Measurements from ENCODE around the gene MAP3K6. TPM values are rescaled to one million over a fixed set of nuclear protein-coding genes. Genes with fewer than 3 reads are reported as not detected.

MAP3K6 gene
- total and polyA plus RNA-seq, 2 of the 4 experiments (the other 2 are of a cell fraction), result 4.8 to 15.9 TPM

- no peak overlapping the region for H2AFZ ChIP-seq (replicated peaks; ENCODE audit: low read length, poor library complexity)
- ATAC-seq (ENCODE audit: low read depth), result no peak
- H3K23ac ChIP-seq (ENCODE audit: low read depth, low read length), result no peak overlapping the region
- no peak overlapping the region for H3K4me3 ChIP-seq (ENCODE audit: insufficient read depth, low read depth, low read length)
- H4K20me1 ChIP-seq (ENCODE audit: insufficient read depth, low read length), result no peaks in the 10 kb centered on the region
- no peak overlapping the region for H4K8ac ChIP-seq (ENCODE audit: low read depth in 2 of 2, low read length in 2 of 2)
- no peak for DNase-seq
- H2AK5ac ChIP-seq (ENCODE audit: low read depth, low read length), result no peak overlapping the region
- H4K5ac ChIP-seq (ENCODE audit: low read depth, low read length), result no peak overlapping the region
- no peak for TF ChIP-seq CTCF (conservative IDR thresholded peaks at IDR 0.05; ENCODE audit: low read depth, low read length)
- TF ChIP-seq MAZ (IDR thresholded peaks at IDR 0.05; ENCODE audit: borderline replicate concordance, low read depth, low read length), result no peak
- 100% methylated on average over 6 of the region's 13 CpGs; no CpG with 5 or more reads in 1 of the 2 experiments for WGBS, 2 experiments (ENCODE audit: extremely low coverage in 2 of 2, insufficient read length in 1 of 2)
- BruUV-seq (replicated peaks), result no TSS peak
- H2AK9ac ChIP-seq (replicated peaks; ENCODE audit: low read depth, low read length, poor library complexity), result no peak overlapping the region
- no peak overlapping the region for H3K4ac ChIP-seq (ENCODE audit: low read depth, low read length)
- no peaks in the 10 kb centered on the region for H3K4me1 ChIP-seq (ENCODE audit: control insufficient read depth, insufficient read depth, low read length)
- no peak overlapping the region for H2BK20ac ChIP-seq (ENCODE audit: low read depth, low read length)
- no peak overlapping the region for H3K27ac ChIP-seq (ENCODE audit: insufficient read depth, low read length)
- ChIA-PET POLR2A (ENCODE audit: unreplicated experiment) (no interaction called here), CTCF (no interaction called here)
- H3K56ac ChIP-seq (ENCODE audit: extremely low read depth, insufficient read depth, low read length), result no peak overlapping the region
- no peak overlapping the region for H2BK120ac ChIP-seq (ENCODE audit: low read depth, low read length)
- H2BK15ac ChIP-seq (ENCODE audit: low read depth, low read length), result no peak overlapping the region
- no peak overlapping the region for H3K18ac ChIP-seq (ENCODE audit: low read depth, low read length)
- H3K27me3 ChIP-seq (ENCODE audit: control insufficient read depth, insufficient read depth, low read length), result no peaks in the 10 kb centered on the region
- no peak overlapping the region for H3K14ac ChIP-seq (replicated peaks; ENCODE audit: low read depth, low read length)
- intact Hi-C loops (cut with micrococcal nuclease) (no loop called here), in situ Hi-C loops (cut with MboI; ENCODE audit: low sequenced_read_pairs) (no loop called here), dilution Hi-C loops (cut with HindIII; ENCODE audit: low sequenced_read_pairs, unreplicated experiment) (no loop called here)
- H3K4me2 ChIP-seq (ENCODE audit: low read depth, low read length), result no peak overlapping the region
- H3K79me1 ChIP-seq (ENCODE audit: low read depth in 1 of 2, low read length in 2 of 2), result no peaks in the 10 kb centered on the region
- no peaks in the 10 kb centered on the region for H3K9me3 ChIP-seq (ENCODE audit: control insufficient read depth, insufficient read depth, low read length)
- H2BK5ac ChIP-seq (ENCODE audit: low read depth, low read length, poor library complexity, severe bottlenecking), result no peak overlapping the region
- no peak overlapping the region for H3K9ac ChIP-seq (ENCODE audit: low read depth, low read length)
- H3K36me3 ChIP-seq (ENCODE audit: control insufficient read depth, insufficient read depth, low read length), result peaks cover 32% of the 10 kb centered on the region
- no peak overlapping the region for H4K91ac ChIP-seq (ENCODE audit: insufficient read depth, low read depth, low read length)
- no peaks in the 10 kb centered on the region for H3K9me1 ChIP-seq (ENCODE audit: insufficient read depth, low read length)
Measured at GRCh38 chr1:27356277-27356618, 10.5 kb downstream of the MAP3K6 start.
